AG09319 (cell line): ENCODE measurements around the gene SLC25A26.
A peak's percentile ranks its signal among the peaks of the same experiment; 100 is the strongest.

Experiments used
- DNase-seq: peaks from one replicate; pipeline ENCODE4 v3.0.0-alpha.2; 2010; ENCODE audit warnings: low read depth; ENCODE audit errors: extremely low read depth
- TF ChIP-seq, protein P1 (sequence below): IDR thresholded peaks from 2 replicates; pipeline ENCODE4 v1.5.1; 2011; ENCODE audit warnings: low read depth, mild to moderate bottlenecking, inconsistent platforms, low read length, moderate library complexity

Gene SLC25A26

DNA sequence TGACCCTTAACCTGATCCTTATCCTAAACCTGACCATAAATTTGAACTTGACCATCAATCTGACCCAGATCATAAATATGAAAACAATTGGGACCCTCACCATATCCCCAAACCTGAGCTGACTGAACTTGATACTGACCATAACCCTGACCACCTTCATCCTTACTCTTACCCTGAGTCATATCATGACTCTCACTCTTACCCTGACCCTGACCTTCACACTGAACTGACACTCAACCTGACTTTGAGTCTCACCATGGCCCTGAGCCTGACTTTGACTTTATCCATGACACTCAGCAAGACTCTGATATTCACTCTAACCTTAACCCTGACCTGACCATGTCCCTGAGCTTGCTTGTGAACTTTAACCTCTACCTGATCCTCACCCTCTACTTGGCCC, 34.3 kb upstream of the SLC25A26 start:
- DNase-seq = no peak
- TF ChIP-seq, protein P1, sequence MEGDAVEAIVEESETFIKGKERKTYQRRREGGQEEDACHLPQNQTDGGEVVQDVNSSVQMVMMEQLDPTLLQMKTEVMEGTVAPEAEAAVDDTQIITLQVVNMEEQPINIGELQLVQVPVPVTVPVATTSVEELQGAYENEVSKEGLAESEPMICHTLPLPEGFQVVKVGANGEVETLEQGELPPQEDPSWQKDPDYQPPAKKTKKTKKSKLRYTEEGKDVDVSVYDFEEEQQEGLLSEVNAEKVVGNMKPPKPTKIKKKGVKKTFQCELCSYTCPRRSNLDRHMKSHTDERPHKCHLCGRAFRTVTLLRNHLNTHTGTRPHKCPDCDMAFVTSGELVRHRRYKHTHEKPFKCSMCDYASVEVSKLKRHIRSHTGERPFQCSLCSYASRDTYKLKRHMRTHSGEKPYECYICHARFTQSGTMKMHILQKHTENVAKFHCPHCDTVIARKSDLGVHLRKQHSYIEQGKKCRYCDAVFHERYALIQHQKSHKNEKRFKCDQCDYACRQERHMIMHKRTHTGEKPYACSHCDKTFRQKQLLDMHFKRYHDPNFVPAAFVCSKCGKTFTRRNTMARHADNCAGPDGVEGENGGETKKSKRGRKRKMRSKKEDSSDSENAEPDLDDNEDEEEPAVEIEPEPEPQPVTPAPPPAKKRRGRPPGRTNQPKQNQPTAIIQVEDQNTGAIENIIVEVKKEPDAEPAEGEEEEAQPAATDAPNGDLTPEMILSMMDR = no peak

DNA sequence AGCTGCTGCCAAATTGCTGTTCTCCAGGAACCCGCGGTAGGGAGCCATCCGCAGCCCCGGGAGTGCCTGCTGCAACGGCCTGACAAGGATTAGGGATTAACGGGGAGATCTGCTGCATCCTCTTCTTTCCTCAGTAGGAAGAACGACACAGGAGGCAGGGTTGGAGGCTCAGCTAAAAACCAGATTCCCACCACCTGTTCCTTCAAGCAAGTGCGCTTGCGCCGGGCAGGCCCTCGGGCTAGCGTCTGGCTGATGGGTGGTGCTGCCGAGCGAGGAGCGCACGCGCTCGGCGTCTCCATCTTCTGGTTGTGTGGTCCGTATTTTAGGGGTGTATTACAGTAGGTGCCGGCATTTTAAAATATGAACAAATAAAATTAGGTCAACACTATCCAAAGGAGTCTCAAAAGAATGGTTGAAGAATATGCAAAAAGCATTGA, 25.4 kb upstream of the SLC25A26 start:
- DNase-seq = peak; percentile 18
- TF ChIP-seq, protein P1 = peak; percentile 46

DNA sequence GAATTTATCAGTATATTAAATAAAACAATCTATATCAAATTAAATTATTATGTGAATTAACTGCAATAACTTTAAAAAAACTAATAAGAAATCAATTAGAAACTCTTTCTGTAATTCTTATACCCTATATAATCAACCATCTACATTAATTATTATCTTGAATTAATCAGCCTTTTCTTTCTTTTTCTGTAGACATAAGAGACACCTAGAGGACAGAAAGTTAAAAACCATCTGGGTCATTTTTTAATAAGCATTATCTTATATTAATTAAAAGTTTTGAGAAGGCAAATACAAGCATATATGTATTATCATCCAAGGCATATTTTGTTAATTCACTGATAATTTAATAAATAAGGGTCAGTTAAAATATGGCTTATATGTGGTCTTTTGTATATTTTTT, 24.2 kb upstream of the SLC25A26 start:
- no peak for DNase-seq
- TF ChIP-seq, protein P1 = peak; percentile 32

DNA sequence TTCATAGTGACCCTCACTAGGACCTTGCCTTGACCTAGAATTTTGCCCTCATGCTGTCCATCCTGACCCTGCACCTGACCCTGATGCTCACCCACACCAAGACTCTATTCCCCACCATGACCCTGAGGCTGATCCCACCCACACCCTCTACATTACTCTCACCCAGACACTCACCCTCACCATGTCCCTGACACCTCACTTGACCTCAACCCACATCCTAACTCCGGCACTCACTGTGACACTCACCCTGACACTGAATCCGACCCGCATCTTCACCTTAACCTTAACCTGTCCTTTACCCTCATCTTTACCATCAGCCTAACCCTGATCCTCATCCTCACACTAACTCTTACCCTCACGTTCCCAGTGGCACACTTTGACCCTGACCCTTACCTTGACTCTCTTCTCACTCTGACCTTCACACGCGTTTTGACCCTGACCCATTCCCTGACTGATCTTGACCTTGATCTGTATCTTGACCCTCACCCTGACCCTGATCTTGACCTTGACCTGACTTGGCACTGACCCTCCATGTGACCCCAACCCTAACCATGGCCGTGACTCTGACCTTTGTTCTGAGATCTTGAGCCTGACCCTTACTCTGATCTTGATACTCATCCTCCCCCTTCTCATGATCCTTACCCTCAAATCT, 22.2 kb upstream of the SLC25A26 start:
- TF ChIP-seq, protein P1 = no peak
- DNase-seq = no peak

DNA sequence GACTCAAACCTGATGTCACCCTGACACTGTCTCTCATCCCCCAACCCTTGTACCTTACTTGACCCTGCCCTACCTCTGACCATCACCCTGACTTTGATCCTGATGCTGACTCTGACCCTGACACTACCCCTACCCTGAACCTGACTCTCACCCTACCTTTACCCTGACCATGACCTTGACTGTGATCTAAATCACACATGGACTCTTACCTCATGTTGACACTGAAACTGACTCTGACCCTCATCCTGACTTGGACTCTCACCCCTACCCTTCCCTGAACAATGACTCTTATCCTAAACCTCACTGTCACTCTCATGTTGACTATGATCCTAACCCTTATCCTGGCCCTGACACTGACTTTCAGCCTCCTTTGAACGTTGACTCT, 21.7 kb upstream of the SLC25A26 start:
- TF ChIP-seq, protein P1 = no peak
- DNase-seq = no peak

DNA sequence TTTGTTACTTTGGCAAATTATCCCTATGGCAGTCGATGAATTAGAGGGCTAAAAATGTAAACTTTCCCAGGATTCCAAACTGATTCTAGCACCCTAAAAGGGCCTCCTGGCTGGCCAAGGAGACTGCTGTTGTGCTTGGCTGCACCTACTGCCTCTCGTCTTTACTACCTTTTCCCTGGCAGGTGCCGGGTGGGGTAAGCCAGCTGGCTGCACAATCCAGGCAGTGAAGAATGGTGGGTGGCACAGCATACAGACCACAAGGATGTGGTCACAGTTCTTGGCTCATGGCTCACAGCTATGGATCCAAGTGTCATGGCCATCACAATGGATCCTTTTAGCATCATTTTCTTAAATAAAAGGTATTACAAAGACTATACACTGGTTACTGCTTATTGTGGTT, 20.7 kb upstream of the SLC25A26 start:
- TF ChIP-seq, protein P1 = no peak
- no peak for DNase-seq

DNA sequence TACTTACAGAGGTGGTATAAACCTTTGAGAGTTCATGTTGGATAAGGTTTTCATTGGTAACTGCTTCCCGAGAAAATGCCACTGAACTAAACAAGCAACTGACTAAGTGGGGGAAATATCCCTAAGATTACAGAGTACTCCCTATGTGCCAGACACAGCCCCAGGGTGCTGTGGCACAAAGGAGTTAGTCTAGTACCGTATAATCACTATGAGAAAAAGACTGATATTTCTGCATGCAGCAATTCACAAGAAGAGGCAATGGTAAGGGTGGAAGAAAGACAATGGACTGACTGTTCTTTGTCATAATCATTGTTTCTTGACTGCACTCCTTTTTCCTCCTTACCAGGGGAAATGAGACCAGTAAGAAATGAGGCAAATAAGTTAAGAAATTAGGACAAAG, 20.0 kb upstream of the SLC25A26 start:
- TF ChIP-seq, protein P1 = no peak
- no peak for DNase-seq
